ENCODE measurements around the gene SCAMP4.

SCAMP4 gene

GRCh38 chr19:1942078-1942933 is 37.1 kb downstream of the SCAMP4 start:
- DNase-seq: peak; percentile 83

- no peak for DNase-seq
Measured at GRCh38 chr19:1942934-1943555, 37.8 kb downstream of the SCAMP4 start.

- DNase-seq: no peak
Measured at GRCh38 chr19:1943661-1944087, 38.5 kb downstream of the SCAMP4 start.

GRCh38 chr19:1944088-1944915 is 39.1 kb downstream of the SCAMP4 start:
- no peak for DNase-seq

- DNase-seq: no peak
Measured at GRCh38 chr19:1944916-1945561, 39.8 kb downstream of the SCAMP4 start.

- DNase-seq: peak; percentile 29
Measured at GRCh38 chr19:1945899-1946298, 40.7 kb downstream of the SCAMP4 start.

GRCh38 chr19:1947651-1948209 is 42.5 kb downstream of the SCAMP4 start:
- DNase-seq: no peak

- no peak for DNase-seq
Measured at GRCh38 chr19:1949304-1950101, 44.3 kb downstream of the SCAMP4 start.

- DNase-seq: no peak
Measured at GRCh38 chr19:1950640-1951039, 45.4 kb downstream of the SCAMP4 start.

GRCh38 chr19:1952635-1953034 is 47.4 kb downstream of the SCAMP4 start:
- DNase-seq: no peak

- DNase-seq: no peak
Measured at GRCh38 chr19:1953037-1953436, 47.8 kb downstream of the SCAMP4 start.

GRCh38 chr19:1953441-1954094 is 48.4 kb downstream of the SCAMP4 start:
- no peak for DNase-seq

GRCh38 chr19:1954532-1954933 is 49.3 kb downstream of the SCAMP4 start:
- DNase-seq: no peak

GRCh38 chr19:1955171-1956121 is 50.2 kb downstream of the SCAMP4 start:
- DNase-seq: no peak

- no peak for DNase-seq
Measured at GRCh38 chr19:1956122-1956494, 50.9 kb downstream of the SCAMP4 start.

GRCh38 chr19:1956868-1957492 is 51.8 kb downstream of the SCAMP4 start:
- no peak for DNase-seq

- DNase-seq: no peak
Measured at GRCh38 chr19:1957562-1958248, 52.5 kb downstream of the SCAMP4 start.

GRCh38 chr19:1959928-1960589 is 54.9 kb downstream of the SCAMP4 start:
- DNase-seq: no peak
